Keratinocyte (primary cell): ENCODE data around the gene RPP25L. TPM values are rescaled to one million over a fixed set of nuclear protein-coding genes. Genes with fewer than 3 reads are reported as not detected.
A peak's percentile ranks its signal among the peaks of the same experiment; 100 is the strongest.

ENCODE experiments used
- DNase-seq: peaks from one replicate; pipeline ENCODE4 v3.0.0-alpha.2; 2011; ENCODE audit warnings: low read depth, missing footprints, low spot score
- FAIRE-seq: peaks from 2 replicates; lab custom pipeline; 2011; peaks lifted over from hg19 to GRCh38; lab: Jason Lieb, UNC
- H2AFZ ChIP-seq: 2 replicates; pipeline ENCODE4 v1.6.0; 2012; ENCODE audit warnings: low read length, control low read depth, inconsistent platforms; ENCODE audit not compliant: control insufficient read depth
- H3K27ac ChIP-seq: 2 replicates; pipeline ENCODE4 v1.5.1; 2011; ENCODE audit warnings: low read length; ENCODE audit not compliant: control insufficient read depth, insufficient read depth
- H3K27me3 ChIP-seq: 3 replicates; pipeline ENCODE4 v1.6.0; 2011; ENCODE audit warnings: low read length; ENCODE audit not compliant: control insufficient read depth, insufficient read depth; ENCODE audit errors: extremely low read depth
- H3K36me3 ChIP-seq, 2 experiments: 2 replicates in 1 of 2; 3 replicates in 1 of 2; pipeline ENCODE4 v1.5.1; 2011; ENCODE audit warnings: low read length in 2 of 2, mild to moderate bottlenecking in 1 of 2; ENCODE audit not compliant: control insufficient read depth in 2 of 2, insufficient read depth in 2 of 2; ENCODE audit errors: extremely low read depth in 1 of 2
- H3K4me1 ChIP-seq: 3 replicates; pipeline ENCODE4 v1.5.1; 2011; ENCODE audit warnings: low read length; ENCODE audit not compliant: control insufficient read depth, insufficient read depth; ENCODE audit errors: extremely low read depth
- H3K4me2 ChIP-seq: 3 replicates; pipeline ENCODE4 v1.6.0; 2011; ENCODE audit warnings: low read depth, low read length; ENCODE audit not compliant: control insufficient read depth, insufficient read depth; ENCODE audit errors: extremely low read depth
- H3K4me3 ChIP-seq, 3 experiments: fragments of 200-600 bp in 1 of 3; sonication (generic) in 1 of 3; 2 replicates in 2 of 3; 3 replicates in 1 of 3; pipeline ENCODE4 v1.5.1; 2011 to 2016; ENCODE audit warnings: low read length in 3 of 3, mild to moderate bottlenecking in 3 of 3, control low read depth in 2 of 3, inconsistent platforms in 1 of 3, low read depth in 1 of 3, mixed read lengths in 1 of 3, mixed run types in 1 of 3, moderate library complexity in 1 of 3; ENCODE audit not compliant: control insufficient read depth in 2 of 3, insufficient read depth in 2 of 3; ENCODE audit errors: extremely low read depth in 1 of 3
- H3K79me2 ChIP-seq: 2 replicates; pipeline ENCODE4 v1.6.0; 2012; ENCODE audit warnings: low read length; ENCODE audit not compliant: control insufficient read depth, insufficient read depth
- H3K9ac ChIP-seq: 3 replicates; pipeline ENCODE4 v1.6.0; 2011; ENCODE audit warnings: low read length; ENCODE audit not compliant: control insufficient read depth, insufficient read depth; ENCODE audit errors: extremely low read depth
- H3K9me1 ChIP-seq: 3 replicates; pipeline ENCODE4 v1.6.0; 2011; ENCODE audit warnings: low read length; ENCODE audit not compliant: control insufficient read depth, insufficient read depth; ENCODE audit errors: extremely low read depth
- H3K9me3 ChIP-seq: 2 replicates; pipeline ENCODE4 v1.5.1; 2012; ENCODE audit warnings: low read depth, low read length; ENCODE audit not compliant: control insufficient read depth
- H4K20me1 ChIP-seq: 3 replicates; pipeline ENCODE4 v1.6.0; 2011; ENCODE audit warnings: low read length; ENCODE audit not compliant: control insufficient read depth, insufficient read depth; ENCODE audit errors: extremely low read depth
- CTCF ChIP-seq, 3 experiments: IDR thresholded peaks in 1 of 3; conservative IDR thresholded peaks in 1 of 3; optimal IDR thresholded peaks in 1 of 3; 2 replicates in 2 of 3; 3 replicates in 1 of 3; pipeline versions ENCODE3 to v1.5.1; 2011; ENCODE audit warnings: low read length in 3 of 3, mild to moderate bottlenecking in 3 of 3, moderate library complexity in 2 of 3, control low read depth in 1 of 3, inconsistent platforms in 1 of 3; ENCODE audit not compliant: insufficient read depth in 2 of 3; ENCODE audit errors: extremely low read depth in 1 of 3
- EZH2 ChIP-seq: IDR thresholded peaks from one replicate; pipeline ENCODE4 v1.6.1; 2012; ENCODE audit warnings: inconsistent platforms, mild to moderate bottlenecking, low read length, moderate library complexity
- dilution Hi-C: fragments of 300-500 bp; cut with MboI; formaldehyde crosslinking; loops from one replicate; pipeline ENCODE4 v1.7.0; 2020; ENCODE audit warnings: low sequenced_read_pairs; ENCODE audit not compliant: extremely low pct_ligation_motif_present
- polyA plus RNA-seq, 5 experiments: library from polyadenylated mRNA; depleted of rRNA in 3 of 5; stranded (reverse) in 3 of 5; stranded (forward) in 1 of 5; unstranded in 1 of 5; fragments of >200 nt; gene quantifications; 1 replicate in 1 of 5; 2 replicates in 3 of 5; 3 replicates in 1 of 5; pipeline versions ENCODE4 v1.2.1 to v1.2.3, GENCODE V29; 2011 to 2012; ENCODE audit warnings: missing spikeins in 2 of 5, low read depth in 1 of 5, low replicate concordance in 1 of 5

RPP25L gene
- polyA plus RNA-seq, 1 donor (not counting 4 experiments of a cell fraction or from before 2014, with no cell fraction given), result 23.4 TPM

GRCh38 chr9:34564617-34565016 is 47.3 kb downstream of the RPP25L start:
- H3K4me2 ChIP-seq, result no peak overlapping the region
- TF ChIP-seq EZH2 (no peak), CTCF (optimal IDR thresholded peaks at IDR 0.05 in 1 of 3, IDR thresholded peaks at IDR 0.05 in 1 of 3, conservative IDR thresholded peaks at IDR 0.05 in 1 of 3; ENCODE audit: extremely low read depth in 1 of 3, insufficient read depth in 2 of 3, low read length in 3 of 3) (no peak)
- no peak overlapping the region for H2AFZ ChIP-seq
- no peak overlapping the region for H3K27ac ChIP-seq
- no peak overlapping the region for H3K4me3 ChIP-seq
- H3K36me3 ChIP-seq, result no peaks in the 10 kb centered on the region
- peaks cover 5% of the 10 kb centered on the region for H4K20me1 ChIP-seq
- dilution Hi-C loops, result no loop called here
- H3K79me2 ChIP-seq, result no peaks in the 10 kb centered on the region
- peaks cover 30% of the 10 kb centered on the region for H3K4me1 ChIP-seq
- FAIRE-seq (no peak), DNase-seq (no peak)
- no peak overlapping the region for H3K9ac ChIP-seq
- H3K9me1 ChIP-seq, result no peaks in the 10 kb centered on the region
- no peaks in the 10 kb centered on the region for H3K9me3 ChIP-seq
- peaks cover 38% of the 10 kb centered on the region for H3K27me3 ChIP-seq

- H3K27me3 ChIP-seq, result peaks cover 37% of the 10 kb centered on the region
- H2AFZ ChIP-seq, result no peak overlapping the region
- H3K27ac ChIP-seq, result no peak overlapping the region
- H3K9me3 ChIP-seq, result no peaks in the 10 kb centered on the region
- peaks cover 30% of the 10 kb centered on the region for H3K4me1 ChIP-seq
- no peaks in the 10 kb centered on the region for H3K9me1 ChIP-seq
- peaks cover 9% of the 10 kb centered on the region for H4K20me1 ChIP-seq
- H3K4me3 ChIP-seq, result no peak overlapping the region
- no peaks in the 10 kb centered on the region for H3K36me3 ChIP-seq
- DNase-seq, result peak; percentile 91
- TF ChIP-seq CTCF (optimal IDR thresholded peaks at IDR 0.05 in 1 of 3, IDR thresholded peaks at IDR 0.05 in 1 of 3, conservative IDR thresholded peaks at IDR 0.05 in 1 of 3; ENCODE audit: extremely low read depth in 1 of 3, insufficient read depth in 2 of 3, low read length in 3 of 3), result no peak
- TF ChIP-seq EZH2, result no peak
- H3K4me2 ChIP-seq, result peak overlapping the region; percentile 10
- H3K9ac ChIP-seq, result no peak overlapping the region
- dilution Hi-C loops, result no loop called here
- no peaks in the 10 kb centered on the region for H3K79me2 ChIP-seq
- peak; percentile 97 for FAIRE-seq
Measured at GRCh38 chr9:34563262-34563661, 48.6 kb downstream of the RPP25L start.
